GM21447 (cell line): ENCODE results near the gene CCL21.

Experiments
- ATAC-seq: cut with Tn5 transposase; IDR thresholded peaks from one replicate; pipeline ENCODE4 v1.9.1; 2021; ENCODE audit not compliant: unreplicated experiment

The CCL21 gene

DNA sequence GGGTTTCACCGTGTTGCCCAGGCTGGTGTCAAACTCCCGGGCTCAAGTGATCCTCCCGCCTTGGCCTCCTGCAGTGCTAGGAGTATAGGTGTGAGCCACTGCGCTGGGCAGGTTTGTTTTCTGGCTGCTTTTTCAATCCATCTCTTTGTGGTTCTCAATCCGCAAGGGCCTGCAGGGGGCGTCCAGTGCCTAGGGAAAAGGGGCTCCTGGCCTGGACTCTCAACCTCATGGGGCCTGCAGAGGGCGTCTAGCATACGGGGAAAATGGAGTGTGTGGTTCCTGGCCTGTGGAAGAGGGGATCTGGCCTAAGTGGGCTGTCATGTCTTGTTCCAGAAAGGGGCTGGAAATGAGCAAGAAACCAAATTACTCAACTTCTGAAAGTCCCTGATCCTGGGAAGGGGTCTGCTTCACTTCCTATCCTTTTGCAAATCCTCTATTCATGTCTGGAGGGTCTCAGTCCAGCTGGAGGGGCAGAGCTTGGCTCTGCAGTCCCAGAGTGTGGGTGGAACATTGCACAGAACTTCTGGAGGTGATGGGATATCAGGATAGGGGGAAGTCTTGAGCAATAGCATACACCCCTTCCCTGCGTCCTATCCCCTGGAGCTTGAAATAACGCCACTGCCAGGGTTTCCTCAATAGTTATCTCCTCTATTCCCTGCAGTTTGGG lies 34.8 kb downstream of the CCL21 start:
- no peak for ATAC-seq

DNA sequence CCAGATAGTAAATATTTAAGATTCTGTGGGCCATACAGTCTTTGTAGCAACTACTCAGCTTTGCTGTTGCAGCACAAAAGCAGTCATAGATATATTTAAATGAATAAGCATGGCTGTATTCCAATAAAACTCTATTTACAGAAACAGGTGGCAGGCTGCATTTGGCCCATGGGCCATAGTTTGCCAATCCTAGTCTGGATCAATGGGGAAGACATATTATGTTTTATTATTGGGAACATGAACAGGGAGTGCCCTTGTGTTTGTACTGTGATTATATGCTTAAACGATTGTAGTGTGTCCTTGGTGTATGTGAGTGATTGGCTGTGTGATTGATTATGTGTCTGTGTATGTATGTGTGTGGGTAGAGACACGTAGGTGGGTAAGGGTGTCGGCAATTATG lies 35.5 kb downstream of the CCL21 start:
- ATAC-seq: no peak

- no peak for ATAC-seq
These were observed 38.6 kb downstream of the CCL21 start for GRCh38 chr9:34671307-34671706.

GRCh38 chr9:34669809-34670562 lies 40.0 kb downstream of the CCL21 start:
- ATAC-seq: no peak

GRCh38 chr9:34665381-34666250 lies 44.3 kb downstream of the CCL21 start:
- ATAC-seq: peak; percentile 68

- ATAC-seq: peak; percentile 14
These were observed 44.9 kb downstream of the CCL21 start for GRCh38 chr9:34665067-34665380.

DNA sequence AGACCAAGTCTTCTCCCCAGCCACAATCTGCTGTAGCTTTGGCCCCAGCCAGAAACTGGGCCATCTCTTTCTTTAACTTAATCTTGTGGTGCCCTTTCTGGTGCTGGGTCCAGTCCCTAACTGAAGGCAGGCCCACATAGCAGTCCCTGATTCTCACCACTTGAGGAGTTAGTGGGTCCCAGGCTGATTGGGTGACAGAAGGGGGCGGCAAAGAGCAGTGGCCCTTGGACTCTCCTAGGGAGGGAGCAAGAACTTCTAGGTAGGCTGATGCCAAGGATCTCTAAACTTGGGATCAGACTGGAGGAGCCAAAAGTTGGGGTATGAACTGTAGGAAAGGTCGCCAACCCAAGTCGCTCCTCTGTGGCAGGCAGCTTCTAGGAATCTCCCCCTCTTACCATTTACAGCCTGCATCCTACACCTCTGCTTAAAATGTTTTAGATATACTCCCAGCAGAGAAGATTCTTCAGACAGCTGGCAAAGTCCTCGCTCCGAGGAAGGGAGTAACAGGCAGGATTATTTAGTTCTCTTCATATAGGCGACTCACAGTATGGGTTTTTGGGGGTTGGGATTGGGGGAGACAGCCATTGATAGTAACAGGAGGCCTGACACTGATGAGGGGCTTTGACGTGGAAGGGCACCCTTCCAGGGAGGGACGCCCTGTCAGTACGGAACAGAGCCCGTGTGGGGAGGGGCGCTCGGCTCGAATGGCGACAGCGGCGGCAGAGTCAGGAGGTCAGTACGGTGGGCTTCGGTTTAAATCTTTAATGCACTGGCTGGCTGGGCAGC lies 45.5 kb downstream of the CCL21 start:
- ATAC-seq: peak; percentile 56

DNA sequence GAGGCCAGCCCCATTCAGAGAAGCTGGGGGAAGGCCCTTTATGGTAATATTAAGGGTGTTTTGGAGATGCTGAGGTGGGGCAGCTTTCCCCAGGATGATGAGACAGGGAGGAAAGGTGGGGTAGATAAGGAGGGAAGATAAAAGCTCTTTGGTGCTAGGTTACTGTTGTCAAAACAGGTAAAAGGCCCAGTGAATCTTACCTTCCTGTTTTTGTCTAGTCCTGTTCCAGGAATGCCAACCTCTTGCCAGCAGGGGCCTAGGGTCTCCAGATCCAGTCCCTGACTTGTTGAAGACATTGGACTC lies 46.7 kb downstream of the CCL21 start:
- no peak for ATAC-seq

GRCh38 chr9:34662526-34663302 lies 47.2 kb downstream of the CCL21 start, which contains the start of gene CCL27:
Gene CCL27, minus strand, starts transcription at chr9:34662657. Its CDS starts 24 bp downstream, at chr9:34662633.
- no peak for ATAC-seq

GRCh38 chr9:34659592-34660253 lies 50.2 kb downstream of the CCL21 start:
- no peak for ATAC-seq
